GM18870 (cell line): ENCODE results near the gene HOXB4.

Experiments
- ATAC-seq: cut with Tn5 transposase; IDR thresholded peaks from one replicate; pipeline ENCODE4 v1.9.1; 2021; ENCODE audit warnings: moderate library complexity; ENCODE audit not compliant: unreplicated experiment

The HOXB4 gene

DNA sequence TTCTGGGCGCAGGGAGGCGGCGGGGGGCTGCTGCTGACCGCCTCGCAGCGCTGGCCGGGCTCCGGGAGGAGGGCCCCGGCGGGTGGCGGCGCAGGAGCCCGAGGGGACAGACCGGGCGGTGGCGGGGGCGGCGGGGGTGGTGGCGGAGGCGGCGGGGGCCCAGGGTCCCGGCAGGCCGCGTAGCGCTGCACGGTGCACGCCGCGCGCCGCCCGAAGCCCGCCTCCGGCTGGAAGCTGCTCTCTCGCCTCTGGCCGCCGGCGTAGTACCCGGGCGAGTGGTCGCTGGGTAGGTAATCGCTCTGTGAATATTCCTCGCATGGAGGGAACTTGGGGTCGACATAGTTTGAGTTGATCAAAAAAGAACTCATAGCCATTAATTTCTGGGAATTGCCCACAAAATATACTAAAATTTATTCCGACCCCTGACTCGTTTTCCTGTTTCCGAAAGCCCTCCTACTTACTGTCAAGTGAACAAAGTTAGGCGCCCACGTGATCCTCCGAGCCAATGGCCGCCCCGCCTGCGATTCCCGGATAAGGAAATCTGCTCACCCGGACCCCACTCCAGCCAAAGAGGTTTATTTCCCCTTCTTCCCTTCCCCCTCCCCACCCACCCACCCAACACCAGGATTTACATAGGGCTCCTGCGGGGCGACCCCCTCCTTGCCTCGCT, at the start of gene HOXB4:
TSS of gene HOXB4 (minus strand) at position 405 of the 670 bp plus-strand sequence. CDS start at position 374, 31 bp downstream.
- no peak for ATAC-seq

DNA sequence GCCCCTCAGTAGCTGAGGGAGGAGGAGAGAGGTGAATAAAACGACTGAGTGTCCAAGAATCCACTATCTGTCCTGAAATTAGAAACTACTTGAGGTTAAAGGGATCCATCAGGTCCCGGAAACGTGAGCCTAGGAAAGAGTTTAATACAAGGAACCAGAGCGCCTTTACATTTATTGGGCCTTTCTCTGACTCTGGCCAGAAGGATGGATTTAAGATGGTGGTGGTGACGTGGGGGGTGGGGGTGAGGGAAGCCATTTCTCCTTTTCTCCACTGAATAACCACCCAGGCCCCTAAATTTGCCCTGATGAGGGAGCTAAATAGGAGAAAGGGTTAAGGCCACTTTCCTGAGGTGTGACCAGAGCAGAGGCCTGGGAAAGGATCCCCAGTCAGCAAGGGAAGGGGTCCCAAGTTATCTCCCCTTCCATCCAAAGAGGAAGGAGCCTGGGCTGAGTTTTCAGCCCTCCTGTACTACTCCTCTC, 49.0 kb upstream of the HOXB4 start:
- no peak for ATAC-seq

DNA sequence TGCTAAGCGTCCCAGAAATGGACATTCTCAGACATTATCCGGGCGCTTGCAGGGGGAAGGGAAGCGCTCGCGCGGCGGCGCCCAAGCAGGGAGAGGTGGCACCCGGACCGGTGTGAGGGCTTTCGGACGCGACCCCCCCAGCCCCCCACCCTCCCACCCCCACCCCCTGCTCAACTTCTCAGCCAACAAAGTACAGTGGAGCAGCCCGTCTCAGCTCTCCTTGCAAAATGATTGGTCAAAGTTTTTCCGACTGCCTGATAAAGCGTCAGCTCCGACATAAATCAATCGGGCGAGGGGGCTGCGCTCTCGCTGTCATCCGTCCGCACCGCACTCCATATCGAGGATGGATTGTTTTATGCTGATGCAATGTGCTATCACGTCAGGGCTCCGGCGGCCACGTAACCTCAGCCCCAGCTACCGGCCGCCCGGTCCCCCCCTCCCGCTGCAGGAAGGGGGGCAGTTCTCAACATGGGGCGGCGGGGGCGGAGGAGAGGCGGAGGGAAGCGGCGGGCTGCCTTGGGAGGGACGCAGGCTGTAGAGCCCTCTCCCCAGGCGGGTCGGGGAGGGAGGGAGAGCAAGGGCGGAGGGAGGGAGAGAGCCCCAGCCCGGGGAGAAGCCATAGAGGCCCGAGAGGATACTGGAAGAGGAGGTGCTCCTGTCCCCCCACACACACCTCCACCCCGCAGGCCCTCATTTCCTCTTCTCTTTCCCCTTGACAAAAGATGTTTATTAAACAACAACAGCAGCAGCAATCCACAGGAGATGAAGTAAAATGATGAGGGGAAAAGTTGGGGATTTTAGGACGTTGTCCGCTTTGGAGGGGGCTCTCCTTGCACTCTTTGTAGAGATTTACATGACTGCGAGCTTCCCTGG, 48.3 kb upstream of the HOXB4 start, which contains the start of gene HOXB9:
TSS of gene HOXB9 (minus strand) at position 114 of the 873 bp plus-strand sequence. CDS start at position 25, 89 bp downstream.
- no peak for ATAC-seq

DNA sequence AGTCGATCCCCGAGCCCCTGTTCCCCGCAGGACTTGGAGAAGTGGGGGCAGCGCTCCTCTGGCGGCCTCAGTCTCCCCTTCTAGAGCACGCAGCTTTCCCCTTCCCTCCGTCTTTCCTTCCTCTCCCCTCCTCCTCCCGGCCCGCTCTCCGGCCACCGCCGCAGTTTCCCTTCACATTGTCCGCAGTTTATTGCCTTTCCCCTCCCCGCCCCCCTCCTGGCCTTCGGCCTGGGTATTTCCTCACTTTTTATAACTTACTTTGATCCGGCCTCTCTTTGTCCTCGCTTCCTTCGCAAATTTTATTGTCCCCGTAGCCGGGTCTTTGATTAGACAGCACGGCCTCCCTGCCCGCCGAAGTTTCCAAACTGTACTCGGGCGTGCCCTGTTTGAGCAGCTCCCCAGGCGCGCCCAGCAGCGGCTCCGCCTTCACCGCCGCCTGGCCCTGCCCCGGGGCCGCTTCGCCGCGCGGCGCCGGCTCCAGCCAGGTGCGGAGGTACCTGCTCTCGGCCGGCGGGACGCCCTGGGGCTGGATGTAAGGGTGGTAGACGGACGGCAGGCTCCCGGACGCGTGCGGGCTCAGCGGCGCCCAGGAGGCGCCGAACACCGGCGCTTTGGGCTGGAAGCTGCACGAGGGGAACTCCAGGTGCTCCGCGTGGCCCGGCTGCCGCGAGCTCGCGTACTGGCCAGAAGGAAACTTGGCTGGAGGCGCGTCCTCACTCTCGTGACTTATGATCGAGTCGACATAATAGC, 47.5 kb upstream of the HOXB4 start:
- ATAC-seq: no peak

DNA sequence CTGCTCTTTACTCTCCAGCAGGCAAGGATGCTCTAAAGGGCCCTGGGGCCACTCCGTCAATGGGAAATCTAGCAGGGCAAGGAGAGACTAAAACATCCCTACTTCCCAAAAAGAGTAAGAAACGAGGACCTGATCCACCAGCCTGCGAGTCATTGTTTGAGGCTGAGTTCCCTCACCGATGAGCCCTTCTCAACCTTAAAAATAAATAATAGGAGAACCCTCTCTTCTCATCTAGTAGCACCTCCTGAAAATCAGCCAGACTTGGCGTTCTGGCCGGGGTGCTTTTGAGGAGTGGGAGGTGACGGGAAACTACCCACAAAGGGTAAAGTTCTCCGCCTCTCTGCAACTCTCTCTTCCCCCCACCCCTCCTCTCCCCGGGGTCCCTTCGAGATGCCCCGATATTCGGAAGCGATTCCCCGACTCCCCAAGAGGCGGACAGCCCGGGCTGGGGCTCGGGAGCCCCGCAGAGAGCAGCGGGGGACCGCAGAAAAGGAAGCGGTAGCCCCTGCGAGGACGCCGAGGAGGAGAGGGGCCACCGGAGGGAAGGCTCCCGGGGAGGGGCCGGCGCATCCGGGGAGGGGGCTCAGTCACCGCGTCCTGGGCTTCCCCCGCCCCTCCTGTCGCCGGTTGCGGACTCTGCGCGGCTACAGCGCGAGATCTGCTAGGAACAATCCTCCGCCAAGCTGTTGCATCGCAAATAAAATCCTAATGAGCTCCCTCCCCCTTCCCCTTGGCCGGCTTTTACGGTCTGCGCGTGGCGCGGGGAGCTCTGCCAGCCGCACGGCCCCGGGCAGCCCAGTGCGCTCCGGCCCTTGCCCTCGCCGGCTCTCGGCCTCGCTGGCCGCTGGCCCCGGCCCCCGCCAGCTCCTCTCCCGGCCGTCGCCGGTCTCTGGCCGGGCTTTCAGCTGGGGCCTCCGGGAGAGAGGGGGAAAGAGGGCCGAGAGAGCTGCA, 46.7 kb upstream of the HOXB4 start:
- ATAC-seq: no peak

DNA sequence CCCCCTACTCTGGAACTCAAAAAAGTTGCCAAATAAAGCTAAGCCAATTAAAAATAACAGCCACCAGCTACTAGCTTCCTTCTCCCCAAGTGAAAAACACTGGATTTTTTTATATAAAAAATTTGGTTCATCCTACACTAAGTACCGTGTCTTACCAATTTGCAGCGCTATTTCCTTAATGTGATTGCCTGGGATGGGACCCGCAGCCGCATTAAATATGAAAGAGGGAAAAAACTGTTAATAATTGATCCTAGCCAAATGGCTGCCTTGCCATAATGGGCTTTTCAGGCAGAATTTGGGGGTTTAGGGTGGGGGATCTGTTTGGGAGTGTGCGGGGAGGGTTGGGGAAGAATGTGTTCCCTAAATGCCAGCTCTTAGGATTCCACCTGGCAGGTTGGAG, 46.0 kb upstream of the HOXB4 start:
- ATAC-seq: no peak

DNA sequence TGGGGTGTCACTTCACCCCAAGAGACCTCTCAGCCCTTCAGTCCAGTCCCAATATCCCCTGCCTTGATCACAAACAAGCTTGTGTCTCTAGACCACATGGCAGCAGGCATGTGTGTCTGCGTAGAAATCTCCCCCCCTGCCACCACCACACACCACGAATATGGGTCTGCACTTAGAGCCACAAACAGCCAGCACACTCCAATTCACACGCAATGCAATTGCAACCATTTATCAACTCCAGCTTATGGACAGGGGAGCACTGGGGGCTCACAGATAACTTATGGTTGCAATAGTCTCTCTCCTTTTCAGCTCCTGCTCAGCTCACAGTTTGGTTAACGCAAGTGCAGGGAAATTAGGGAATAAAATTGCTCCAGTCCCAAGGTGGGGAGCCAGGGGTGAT, 45.4 kb upstream of the HOXB4 start:
- ATAC-seq: no peak

DNA sequence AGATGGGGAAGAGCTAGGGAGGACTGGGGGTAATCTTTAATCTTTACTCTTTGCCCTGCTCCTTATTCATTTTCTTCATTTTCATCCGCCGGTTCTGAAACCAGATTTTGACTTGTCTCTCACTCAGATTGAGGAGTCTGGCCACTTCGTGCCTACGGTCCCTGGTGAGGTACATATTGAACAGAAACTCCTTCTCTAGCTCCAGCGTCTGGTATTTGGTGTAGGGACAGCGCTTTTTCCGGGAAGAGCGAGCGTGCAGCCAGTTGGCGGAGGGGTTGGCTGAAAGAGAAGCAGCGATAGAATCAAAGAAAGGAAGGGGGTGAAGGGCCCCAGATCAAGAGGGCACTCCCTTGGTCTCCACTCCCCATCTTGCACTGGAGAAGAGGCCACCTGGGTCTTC, 44.7 kb upstream of the HOXB4 start:
- ATAC-seq: no peak

DNA sequence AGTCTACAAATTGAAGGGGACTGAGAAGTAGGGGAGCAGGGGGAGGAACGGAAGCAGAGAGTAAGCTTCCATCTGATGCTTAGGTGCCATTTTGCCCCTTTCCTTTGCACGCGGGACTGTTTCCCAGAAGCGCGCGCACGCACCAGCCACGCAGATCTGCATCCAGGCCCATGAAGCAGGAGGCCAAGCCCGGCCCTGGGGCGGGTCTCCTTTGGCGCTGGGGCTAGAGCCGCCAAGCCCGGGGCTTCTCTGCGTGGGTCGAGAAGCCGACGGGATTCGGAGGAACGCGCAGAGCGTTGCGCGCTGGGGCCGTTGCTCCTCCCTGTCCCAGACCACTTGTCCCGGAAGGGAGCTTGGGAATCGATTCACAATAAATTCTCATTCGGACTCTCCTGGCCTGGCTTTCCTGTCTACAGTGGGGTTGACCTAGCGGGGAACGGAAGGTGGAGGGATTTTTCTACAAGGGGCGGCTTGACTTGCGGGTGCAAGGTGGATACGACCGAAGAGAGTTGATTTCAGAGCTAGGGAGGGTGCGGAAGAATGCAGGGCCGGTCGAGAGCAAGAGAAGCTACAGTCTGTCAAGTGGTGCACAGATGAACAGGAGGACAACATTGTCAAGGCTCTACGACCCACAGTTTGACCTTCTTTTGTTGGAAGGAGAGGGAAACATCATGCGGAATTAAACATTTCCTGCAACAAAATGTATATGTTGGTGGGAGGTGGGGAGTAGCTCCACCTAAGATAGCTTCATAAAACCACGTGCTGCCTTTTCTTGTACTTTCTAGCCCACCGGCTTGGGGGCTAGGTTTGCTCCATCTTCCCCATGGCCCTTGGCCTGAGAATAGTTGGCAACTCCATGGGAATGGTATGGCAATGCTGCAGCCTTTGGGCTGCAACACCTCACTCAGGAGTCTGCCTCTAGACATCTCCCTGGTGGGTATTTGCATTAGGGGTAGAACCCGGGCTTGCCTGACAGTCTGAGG, 43.6 kb upstream of the HOXB4 start:
- ATAC-seq: no peak

DNA sequence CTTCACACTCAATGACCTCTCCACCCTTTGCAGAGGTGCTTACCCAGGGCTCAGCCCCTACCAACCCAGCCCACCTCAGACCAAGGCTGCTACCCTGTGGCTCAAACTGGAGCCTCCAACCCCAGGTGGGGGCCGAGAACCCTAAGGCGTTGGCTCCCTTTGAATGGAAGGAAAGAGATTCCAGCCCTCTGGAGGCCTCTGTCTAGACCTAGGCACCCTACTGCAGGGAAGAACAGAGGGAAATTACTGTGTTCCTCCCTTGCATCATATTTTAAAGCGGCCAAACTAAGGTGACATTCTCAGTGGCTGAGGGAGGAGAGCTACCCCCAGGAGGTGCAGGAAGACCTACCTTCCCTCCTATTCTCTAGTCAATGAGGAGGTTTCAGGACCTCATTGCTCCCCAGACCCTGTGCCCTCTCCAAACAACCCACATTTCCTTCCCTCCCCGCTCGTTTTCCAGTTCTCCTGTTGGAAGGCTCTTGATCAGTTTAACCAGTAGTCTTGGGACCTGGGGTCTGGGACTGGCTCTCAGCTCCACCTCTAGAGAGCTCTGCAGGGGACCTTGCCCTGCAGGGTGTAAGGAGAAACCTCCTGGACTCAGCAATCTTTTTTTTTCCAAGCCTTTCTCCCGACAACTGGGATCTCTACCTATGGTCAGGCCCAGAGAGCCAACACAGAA, 42.5 kb upstream of the HOXB4 start:
- no peak for ATAC-seq

DNA sequence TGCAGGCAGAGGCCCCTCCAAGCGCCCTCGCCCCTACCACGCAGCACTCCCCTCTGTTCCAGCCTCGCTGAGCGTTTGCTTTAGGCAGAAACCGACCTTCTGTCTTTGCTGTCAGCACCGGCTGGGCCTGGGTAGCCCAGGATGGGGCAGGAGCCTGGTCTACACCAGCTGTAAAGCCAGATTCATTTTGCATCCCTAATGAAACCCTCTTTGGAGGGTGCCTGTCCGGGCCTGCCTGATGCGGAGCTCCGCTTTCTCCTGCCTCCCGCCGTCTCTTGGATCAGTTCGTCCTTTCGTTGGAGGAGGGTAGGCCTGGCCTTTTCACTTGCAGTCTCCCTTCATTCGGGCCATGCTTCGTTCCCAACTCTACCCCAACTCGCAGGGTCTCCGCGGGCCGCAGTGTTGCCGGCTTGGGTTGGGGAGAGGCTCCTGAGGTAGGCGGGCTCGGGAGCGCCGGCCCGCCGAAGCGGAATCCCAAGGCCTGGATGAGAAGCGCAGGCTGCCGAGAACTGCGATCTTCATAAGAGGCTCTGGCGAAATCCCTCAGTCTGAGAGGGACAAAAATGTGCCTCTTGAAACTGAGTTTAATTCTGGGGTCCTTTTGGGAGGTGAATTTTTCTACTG, 41.8 kb upstream of the HOXB4 start:
- no peak for ATAC-seq

DNA sequence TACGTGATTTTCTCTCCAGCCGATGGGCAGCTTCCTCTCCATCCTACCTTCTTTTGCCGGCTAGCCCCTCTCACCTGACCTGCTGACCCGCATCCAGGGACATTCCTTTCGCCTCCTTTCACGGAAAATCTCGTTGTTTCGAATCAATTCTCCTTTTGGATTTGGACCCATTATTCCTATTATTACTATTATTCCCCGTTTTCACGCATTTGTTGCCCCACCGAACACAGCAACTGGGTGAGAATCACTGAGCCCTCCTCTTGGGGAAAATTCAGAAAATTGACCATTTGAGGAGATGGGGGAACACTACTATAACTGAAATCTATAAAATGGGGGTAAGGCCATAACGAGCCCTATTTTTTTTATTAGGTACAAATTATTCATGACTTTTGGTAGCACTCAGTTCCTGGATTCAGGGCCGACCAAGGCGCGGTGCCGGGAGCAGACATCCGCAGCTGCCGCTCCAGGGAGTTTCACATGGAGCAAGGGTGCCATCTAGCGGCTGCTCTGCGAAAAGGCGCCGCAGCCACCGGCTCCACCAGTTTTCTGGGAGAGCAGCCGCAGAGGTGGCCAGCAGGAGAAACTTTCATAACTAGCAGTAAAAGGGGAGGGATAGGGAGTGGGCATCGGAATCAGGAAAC, 40.2 kb upstream of the HOXB4 start:
- no peak for ATAC-seq

DNA sequence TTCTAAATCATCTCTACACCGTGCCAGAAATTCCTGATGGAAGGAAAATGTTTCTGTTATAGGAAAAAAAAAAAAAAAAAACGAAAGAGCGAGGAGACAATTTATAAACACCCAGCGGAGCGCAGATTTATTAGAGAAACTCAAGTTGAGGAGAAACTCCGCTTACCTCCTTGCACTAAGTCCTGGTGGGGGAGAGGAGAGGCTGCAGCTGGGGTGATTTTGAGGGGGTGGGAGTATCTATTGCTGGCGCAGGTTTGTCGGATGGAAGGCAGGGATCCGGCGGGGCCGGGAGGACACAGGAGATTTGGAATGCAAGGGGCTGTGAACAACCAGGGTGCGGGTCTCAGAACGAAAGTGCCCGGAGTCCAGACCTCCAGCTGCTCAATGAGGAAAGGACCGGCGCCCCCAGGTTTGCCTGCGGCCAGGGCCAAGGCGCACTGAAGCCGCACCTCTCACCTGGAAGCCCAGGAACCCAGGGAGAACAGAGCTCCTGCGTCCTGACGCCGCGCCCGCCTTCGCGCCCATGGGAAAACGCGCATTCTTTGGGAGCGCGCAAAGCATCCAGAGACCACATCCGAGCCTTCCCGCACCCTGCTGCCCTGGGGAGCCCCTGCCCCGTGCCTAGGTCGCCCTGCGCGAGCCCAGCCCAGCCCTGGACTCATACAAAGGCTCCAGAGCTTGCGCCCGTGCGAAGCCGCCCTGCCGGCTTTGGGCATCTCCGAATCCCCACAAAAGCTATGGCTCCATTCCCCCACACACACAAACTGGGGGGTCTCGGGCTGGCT, 39.5 kb upstream of the HOXB4 start:
- no peak for ATAC-seq

DNA sequence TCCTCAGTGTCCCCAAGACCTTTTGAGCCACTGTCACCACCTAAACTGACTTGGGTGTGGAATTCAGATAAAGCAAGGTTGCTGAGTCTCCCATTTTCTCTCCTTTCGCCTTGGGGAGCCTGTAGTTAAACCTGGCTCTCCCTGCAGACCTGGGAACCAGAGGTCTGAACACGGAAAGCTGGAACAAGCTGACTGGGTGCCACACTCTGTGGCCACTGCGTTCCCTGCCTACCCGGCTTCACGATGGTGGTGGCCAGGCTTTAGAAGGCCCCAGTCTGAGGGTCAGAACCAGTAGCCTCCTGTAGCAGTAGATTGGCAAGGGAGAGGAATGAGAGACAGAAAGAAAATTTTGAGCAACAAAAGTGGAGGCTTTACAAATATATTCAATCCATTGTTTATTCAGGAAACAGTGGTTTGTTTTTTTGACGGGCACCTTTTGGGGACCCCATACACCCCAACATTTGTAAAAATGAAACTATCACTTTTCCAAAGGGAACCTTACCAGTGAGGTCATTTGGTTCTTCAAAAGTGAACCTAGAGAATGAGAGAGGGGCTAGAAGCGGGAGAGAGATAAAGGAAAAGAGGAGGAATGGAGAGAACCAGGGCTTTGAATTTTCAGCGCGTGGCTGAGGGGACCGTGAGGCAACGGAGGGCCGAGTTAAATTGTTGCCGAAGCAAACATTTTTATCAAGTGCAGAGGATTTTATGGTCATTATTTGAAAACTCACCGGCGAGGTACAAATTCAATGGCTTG, 38.7 kb upstream of the HOXB4 start:
- ATAC-seq: no peak

DNA sequence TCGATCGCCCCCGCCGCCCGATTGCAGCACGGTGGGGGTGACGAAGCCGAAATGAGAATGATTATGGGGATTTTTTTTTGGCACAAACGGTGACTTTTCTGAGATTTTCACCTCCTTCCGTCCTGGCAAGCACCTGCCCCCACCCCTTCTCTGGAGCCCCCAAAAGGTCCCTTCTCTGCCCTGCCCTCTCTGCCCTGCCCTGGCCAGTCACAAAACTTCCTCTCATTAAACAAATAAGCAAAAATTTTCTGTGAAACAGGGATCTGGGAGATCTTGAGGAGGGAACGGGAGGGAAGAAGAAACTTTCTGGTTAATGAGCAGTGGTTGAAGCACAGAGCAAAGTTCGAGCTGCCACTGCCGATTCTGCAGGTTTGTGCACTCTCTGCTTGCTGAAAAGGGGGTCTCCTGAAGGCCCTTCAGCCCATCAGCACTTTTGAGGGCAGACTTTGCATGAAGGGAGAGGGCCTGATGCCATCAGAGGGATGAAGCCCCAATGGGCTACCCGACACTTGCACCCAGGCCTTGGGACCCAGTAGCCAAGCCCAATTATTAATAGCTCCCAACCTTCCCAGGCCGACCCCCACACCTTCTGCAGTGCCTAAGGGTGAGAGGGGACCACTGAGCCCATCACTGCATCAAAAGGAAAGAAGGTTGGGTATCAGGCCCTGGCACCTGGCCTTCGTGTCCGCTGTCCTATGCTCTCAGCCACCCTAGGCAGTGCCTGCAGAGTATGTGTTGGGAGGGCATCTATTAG, 38.0 kb upstream of the HOXB4 start:
- ATAC-seq: no peak
